DOHH2 (cell line): ENCODE measurements around the gene DSCAML1.

Source experiments
- H3F3A ChIP-seq: fragments of 200-600 bp; sonication (generic), shearing (Covaris generic); 2 replicates; pipeline ENCODE4 v1.6.0; 2016; ENCODE audit warnings: antibody characterized with exemption, mild to moderate bottlenecking; ENCODE audit not compliant: control insufficient read depth, insufficient read depth
- H3K27ac ChIP-seq: fragments of 200-600 bp; sonication (generic); 2 replicates; pipeline ENCODE4 v1.5.1; 2014; ENCODE audit warnings: low read depth, mild to moderate bottlenecking, low read length, moderate library complexity
- H3K27me3 ChIP-seq: fragments of 200-600 bp; sonication (generic); 2 replicates; pipeline ENCODE4 v1.6.1; 2014; ENCODE audit warnings: mild to moderate bottlenecking, low read length, mixed read lengths; ENCODE audit not compliant: control insufficient read depth
- H3K36me3 ChIP-seq: fragments of 200-600 bp; sonication (generic); 2 replicates; pipeline ENCODE4 v1.6.1; 2014; ENCODE audit warnings: mild to moderate bottlenecking, low read length, moderate library complexity, mixed read lengths; ENCODE audit not compliant: control insufficient read depth
- H3K4me1 ChIP-seq: fragments of 200-600 bp; sonication (generic); 2 replicates; pipeline ENCODE4 v1.6.1; 2014; ENCODE audit warnings: mild to moderate bottlenecking, low read length, mixed read lengths; ENCODE audit not compliant: control insufficient read depth
- H3K4me2 ChIP-seq: fragments of 200-600 bp; sonication (generic); 2 replicates; pipeline ENCODE4 v1.6.0; 2014; ENCODE audit warnings: mild to moderate bottlenecking, low read length, moderate library complexity
- H3K4me3 ChIP-seq: fragments of 200-600 bp; sonication (generic); 2 replicates; pipeline ENCODE4 v1.5.1; 2014; ENCODE audit warnings: mild to moderate bottlenecking, low read length, mixed read lengths
- H3K79me2 ChIP-seq: fragments of 200-600 bp; sonication (generic); 2 replicates; pipeline ENCODE4 v1.6.1; 2014; ENCODE audit warnings: mild to moderate bottlenecking, low read length, mixed read lengths; ENCODE audit not compliant: control insufficient read depth
- H3K9me2 ChIP-seq: fragments of 200-600 bp; sonication (generic); replicated peaks from 2 replicates; pipeline ENCODE4 v1.6.1; 2014; ENCODE audit warnings: mild to moderate bottlenecking, low read length, mixed read lengths; ENCODE audit not compliant: control insufficient read depth
- H3K9me3 ChIP-seq: fragments of 200-600 bp; sonication (generic); 2 replicates; pipeline ENCODE4 v1.6.1; 2014; ENCODE audit warnings: antibody characterized with exemption, low read length, mixed read lengths; ENCODE audit not compliant: control insufficient read depth, insufficient read depth
- H4K20me1 ChIP-seq: fragments of 200-600 bp; sonication (generic); 2 replicates; pipeline ENCODE4 v1.6.0; 2014; ENCODE audit warnings: low read depth, mild to moderate bottlenecking, antibody characterized with exemption, low read length, moderate library complexity; ENCODE audit not compliant: control insufficient read depth, insufficient read depth
- EZH2phosphoT487 ChIP-seq: fragments of 200-600 bp; sonication (generic); IDR thresholded peaks from 2 replicates; pipeline ENCODE4 v1.6.1; 2017; ENCODE audit warnings: borderline replicate concordance, mild to moderate bottlenecking, antibody characterized with exemption, low read length, moderate library complexity, mixed read lengths
- TF ChIP-seq, protein P1 (sequence below): fragments of 200-600 bp; sonication (generic); IDR thresholded peaks from one replicate; pipeline ENCODE4 v1.5.1; 2014; ENCODE audit warnings: antibody characterized with exemption, mild to moderate bottlenecking, low read depth, low read length; ENCODE audit not compliant: poor library complexity, severe bottlenecking

The DSCAML1 gene

GRCh38 chr11:117664897-117665296 lies 132.1 kb downstream of the DSCAML1 start:
- H3K27ac ChIP-seq = no peak overlapping the region
- no peaks in the 10 kb centered on the region for H3K79me2 ChIP-seq
- H3K9me3 ChIP-seq = no peaks in the 10 kb centered on the region
- H3K4me3 ChIP-seq = no peak overlapping the region
- no peak overlapping the region for H3K4me2 ChIP-seq
- H3K4me1 ChIP-seq = no peaks in the 10 kb centered on the region
- no peaks in the 10 kb centered on the region for H3K9me2 ChIP-seq
- no peaks in the 10 kb centered on the region for H3K36me3 ChIP-seq
- H3K27me3 ChIP-seq = peaks cover 8% of the 10 kb centered on the region; the same call in 1 of the 2 replicates
- no peak for TF ChIP-seq EZH2phosphoT487
- TF ChIP-seq, protein P1, sequence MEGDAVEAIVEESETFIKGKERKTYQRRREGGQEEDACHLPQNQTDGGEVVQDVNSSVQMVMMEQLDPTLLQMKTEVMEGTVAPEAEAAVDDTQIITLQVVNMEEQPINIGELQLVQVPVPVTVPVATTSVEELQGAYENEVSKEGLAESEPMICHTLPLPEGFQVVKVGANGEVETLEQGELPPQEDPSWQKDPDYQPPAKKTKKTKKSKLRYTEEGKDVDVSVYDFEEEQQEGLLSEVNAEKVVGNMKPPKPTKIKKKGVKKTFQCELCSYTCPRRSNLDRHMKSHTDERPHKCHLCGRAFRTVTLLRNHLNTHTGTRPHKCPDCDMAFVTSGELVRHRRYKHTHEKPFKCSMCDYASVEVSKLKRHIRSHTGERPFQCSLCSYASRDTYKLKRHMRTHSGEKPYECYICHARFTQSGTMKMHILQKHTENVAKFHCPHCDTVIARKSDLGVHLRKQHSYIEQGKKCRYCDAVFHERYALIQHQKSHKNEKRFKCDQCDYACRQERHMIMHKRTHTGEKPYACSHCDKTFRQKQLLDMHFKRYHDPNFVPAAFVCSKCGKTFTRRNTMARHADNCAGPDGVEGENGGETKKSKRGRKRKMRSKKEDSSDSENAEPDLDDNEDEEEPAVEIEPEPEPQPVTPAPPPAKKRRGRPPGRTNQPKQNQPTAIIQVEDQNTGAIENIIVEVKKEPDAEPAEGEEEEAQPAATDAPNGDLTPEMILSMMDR = no peak
- H3F3A ChIP-seq = no peaks in the 10 kb centered on the region
- no peaks in the 10 kb centered on the region for H4K20me1 ChIP-seq

DNA sequence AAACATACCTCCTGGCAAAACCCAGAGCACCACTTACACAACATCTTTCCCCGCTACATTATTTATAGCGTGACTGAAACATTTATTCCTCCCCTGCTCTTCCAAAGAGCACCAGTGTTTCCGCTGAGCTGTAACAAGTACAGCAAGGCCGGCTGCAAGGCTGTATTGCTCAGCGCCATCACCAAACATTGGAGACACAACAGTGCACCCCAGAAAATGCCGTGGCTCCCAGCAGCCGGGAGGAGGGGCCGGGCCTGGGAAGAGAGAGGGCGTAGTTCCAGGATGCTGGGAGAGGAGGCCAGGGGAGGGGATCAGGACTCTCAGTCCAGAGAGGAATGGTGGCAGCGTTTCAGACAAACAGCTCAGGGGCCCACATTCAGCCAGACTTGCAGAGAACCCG lies 133.2 kb downstream of the DSCAML1 start:
- Histone ChIP-seq H3K27ac (no peak overlapping the region), H3K27me3 (no peaks in the 10 kb centered on the region; the same call in 1 of the 2 replicates), H3K79me2 (no peaks in the 10 kb centered on the region), H3K9me2 (no peaks in the 10 kb centered on the region), H3F3A (no peaks in the 10 kb centered on the region), H3K36me3 (no peaks in the 10 kb centered on the region), H3K4me3 (no peak overlapping the region), H4K20me1 (no peaks in the 10 kb centered on the region), H3K4me2 (no peak overlapping the region), H3K4me1 (no peaks in the 10 kb centered on the region), H3K9me3 (no peaks in the 10 kb centered on the region)
- TF ChIP-seq, protein P1 = no peak
- no peak for TF ChIP-seq EZH2phosphoT487

DNA sequence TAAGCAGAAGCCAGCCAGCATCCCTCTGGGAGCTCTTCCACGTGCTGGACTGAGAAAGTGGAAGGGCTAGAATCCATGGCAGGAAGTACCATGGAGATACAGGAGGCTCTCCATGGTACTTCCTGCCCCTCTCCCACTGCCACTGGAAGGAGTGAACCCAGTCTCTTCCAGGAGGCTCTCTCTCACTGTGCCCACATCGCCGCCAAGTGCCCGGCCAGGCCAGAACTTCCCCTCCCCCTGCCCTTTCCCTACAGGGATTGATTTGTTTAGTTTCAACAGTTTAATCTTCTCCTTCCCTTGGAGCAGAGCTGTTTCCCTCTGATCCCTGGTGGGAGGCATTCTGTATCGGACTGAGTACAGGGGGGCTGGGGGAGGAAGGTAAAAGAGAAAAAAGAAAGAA lies 133.6 kb downstream of the DSCAML1 start:
- no peaks in the 10 kb centered on the region for H4K20me1 ChIP-seq
- H3K27ac ChIP-seq = no peak overlapping the region
- H3K36me3 ChIP-seq = no peaks in the 10 kb centered on the region
- no peaks in the 10 kb centered on the region for H3K9me3 ChIP-seq
- H3K4me3 ChIP-seq = no peak overlapping the region
- H3K4me1 ChIP-seq = no peaks in the 10 kb centered on the region
- H3K27me3 ChIP-seq = no peaks in the 10 kb centered on the region; the same call in none of the 2 replicates
- no peaks in the 10 kb centered on the region for H3F3A ChIP-seq
- no peak overlapping the region for H3K4me2 ChIP-seq
- H3K9me2 ChIP-seq = no peaks in the 10 kb centered on the region
- TF ChIP-seq, protein P1 = no peak
- TF ChIP-seq EZH2phosphoT487 = no peak
- H3K79me2 ChIP-seq = no peaks in the 10 kb centered on the region
